Measurements from ENCODE around the gene C1orf35.

GRCh38 chr1:228082918-228083870, 19.9 kb downstream of the C1orf35 start:
- TF ChIP-seq CTCF (IDR thresholded peaks at IDR 0.05; ENCODE audit: low read depth, low read length) = no peak
- no peak for TF ChIP-seq EZH2phosphoT487 (IDR thresholded peaks at IDR 0.05; ENCODE audit: low read depth)
